ENCODE results near the gene VWA3B. TPM values are rescaled to one million over a fixed set of nuclear protein-coding genes. Genes with fewer than 3 reads are reported as not detected.
"Not testable (repeated sequence)": the region's sequence is repeated elsewhere in the genome, so short reads cannot be mapped to it uniquely, and the experiment has no call there.

Gene VWA3B
- total and polyA plus RNA-seq, 2 experiments from 2014 or later: 0.80 TPM; not detected in 1

DNA sequence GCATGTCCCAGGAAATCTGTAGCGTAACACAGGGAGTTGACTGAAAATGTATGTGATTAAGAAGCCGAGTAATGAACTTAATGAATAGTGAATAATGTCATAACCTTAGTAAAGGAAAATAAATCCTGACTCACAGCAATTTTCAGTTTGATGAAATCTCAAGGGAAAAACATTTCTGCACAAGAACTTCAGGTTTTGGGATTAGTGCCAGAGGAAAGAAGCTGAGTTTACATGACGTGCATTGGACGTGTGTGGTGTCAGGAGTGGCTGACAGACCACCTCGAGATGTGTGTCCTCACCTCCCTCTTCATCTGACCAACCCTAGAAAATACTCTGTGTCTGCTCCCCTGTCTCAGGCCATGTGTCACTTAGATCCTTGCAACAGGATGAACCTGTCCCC lies 39.1 kb downstream of the VWA3B start:
- no peaks in the 10 kb centered on the region for H3K27me3 ChIP-seq
- no peaks in the 10 kb centered on the region for H3K36me3 ChIP-seq (replicated peaks; ENCODE audit: insufficient read depth, low read depth)
- no peak overlapping the region for H3K4me2 ChIP-seq
- H3K9me3 ChIP-seq (ENCODE audit: low read depth): no peaks in the 10 kb centered on the region
- H3K79me2 ChIP-seq: no peaks in the 10 kb centered on the region
- WGBS (ENCODE audit: low lambda C conversion rate, missing lambda C conversion rate): 80% methylated on average over 5 of the region's 5 CpGs
- H3K4me3 ChIP-seq: no peak overlapping the region
- no peak for DNase-seq (ENCODE audit: low spot score)
- no peak overlapping the region for H3K27ac ChIP-seq
- H2AFZ ChIP-seq: no peak overlapping the region
- no peak for TF ChIP-seq EZH2 (IDR thresholded peaks at IDR 0.05; ENCODE audit: borderline replicate concordance)
- no peak for TF ChIP-seq EZH2phosphoT487 (IDR thresholded peaks at IDR 0.05; ENCODE audit: low read depth, severe bottlenecking, unreplicated experiment)
- TF ChIP-seq, protein P1, sequence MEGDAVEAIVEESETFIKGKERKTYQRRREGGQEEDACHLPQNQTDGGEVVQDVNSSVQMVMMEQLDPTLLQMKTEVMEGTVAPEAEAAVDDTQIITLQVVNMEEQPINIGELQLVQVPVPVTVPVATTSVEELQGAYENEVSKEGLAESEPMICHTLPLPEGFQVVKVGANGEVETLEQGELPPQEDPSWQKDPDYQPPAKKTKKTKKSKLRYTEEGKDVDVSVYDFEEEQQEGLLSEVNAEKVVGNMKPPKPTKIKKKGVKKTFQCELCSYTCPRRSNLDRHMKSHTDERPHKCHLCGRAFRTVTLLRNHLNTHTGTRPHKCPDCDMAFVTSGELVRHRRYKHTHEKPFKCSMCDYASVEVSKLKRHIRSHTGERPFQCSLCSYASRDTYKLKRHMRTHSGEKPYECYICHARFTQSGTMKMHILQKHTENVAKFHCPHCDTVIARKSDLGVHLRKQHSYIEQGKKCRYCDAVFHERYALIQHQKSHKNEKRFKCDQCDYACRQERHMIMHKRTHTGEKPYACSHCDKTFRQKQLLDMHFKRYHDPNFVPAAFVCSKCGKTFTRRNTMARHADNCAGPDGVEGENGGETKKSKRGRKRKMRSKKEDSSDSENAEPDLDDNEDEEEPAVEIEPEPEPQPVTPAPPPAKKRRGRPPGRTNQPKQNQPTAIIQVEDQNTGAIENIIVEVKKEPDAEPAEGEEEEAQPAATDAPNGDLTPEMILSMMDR (IDR thresholded peaks at IDR 0.05; ENCODE audit: poor library complexity): no peak
- no peaks in the 10 kb centered on the region for H3K4me1 ChIP-seq (ENCODE audit: insufficient read depth)
- H3K9me2 ChIP-seq (replicated peaks; ENCODE audit: insufficient read depth): no peaks in the 10 kb centered on the region
- no peaks in the 10 kb centered on the region for H4K20me1 ChIP-seq (ENCODE audit: insufficient read depth, poor library complexity, severe bottlenecking)

DNA sequence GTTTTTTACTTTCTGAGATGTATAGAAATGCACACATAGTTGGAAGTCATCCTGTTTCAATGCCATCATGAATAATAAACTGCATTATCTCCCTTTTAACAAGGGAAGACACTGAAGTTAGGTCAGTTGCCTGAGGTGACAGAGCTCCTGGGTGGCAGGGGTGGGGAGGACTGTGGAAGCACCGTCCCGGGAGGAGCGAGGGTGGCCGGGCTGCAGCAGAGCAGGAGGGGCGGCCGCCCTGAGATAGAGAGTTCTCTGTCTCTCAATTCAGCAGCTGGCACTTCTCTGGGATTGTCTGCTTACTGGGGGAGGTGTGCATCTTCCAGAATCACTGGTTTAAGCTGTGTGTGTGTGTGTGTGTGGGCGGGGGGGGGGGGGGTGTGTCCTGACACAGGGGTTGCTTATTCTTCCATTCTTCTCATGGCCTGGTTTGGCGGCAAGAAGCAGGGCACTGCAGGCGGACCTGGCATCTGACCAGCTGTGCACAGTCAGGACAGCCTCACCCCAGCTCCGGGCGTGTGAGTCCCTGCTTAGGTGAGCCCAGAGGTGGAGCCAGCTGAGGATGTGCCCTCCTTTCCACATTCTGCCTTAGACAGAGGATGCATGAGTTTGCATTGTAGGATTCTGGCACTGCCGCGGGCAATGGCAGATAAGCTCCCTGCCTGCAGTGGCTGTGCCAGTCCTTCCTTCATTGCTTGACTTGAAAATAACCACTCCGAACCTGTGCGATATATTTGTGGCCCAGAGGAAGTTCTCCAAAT lies 40.4 kb downstream of the VWA3B start:
- Histone ChIP-seq H3K9me3 (ENCODE audit: low read depth) (no peaks in the 10 kb centered on the region), H2AFZ (no peak overlapping the region), H3K79me2 (no peaks in the 10 kb centered on the region), H3K9me2 (replicated peaks; ENCODE audit: insufficient read depth) (no peaks in the 10 kb centered on the region), H4K20me1 (ENCODE audit: insufficient read depth, poor library complexity, severe bottlenecking) (no peaks in the 10 kb centered on the region), H3K36me3 (replicated peaks; ENCODE audit: insufficient read depth, low read depth) (no peaks in the 10 kb centered on the region), H3K27me3 (no peaks in the 10 kb centered on the region), H3K4me2 (no peak overlapping the region), H3K4me1 (ENCODE audit: insufficient read depth) (no peaks in the 10 kb centered on the region), H3K4me3 (no peak overlapping the region), H3K27ac (no peak overlapping the region)
- DNase-seq (ENCODE audit: low spot score): no peak
- no peak for TF ChIP-seq EZH2phosphoT487 (IDR thresholded peaks at IDR 0.05; ENCODE audit: low read depth, severe bottlenecking, unreplicated experiment)
- no peak for TF ChIP-seq EZH2 (IDR thresholded peaks at IDR 0.05; ENCODE audit: borderline replicate concordance)
- TF ChIP-seq, protein P1 (IDR thresholded peaks at IDR 0.05; ENCODE audit: poor library complexity): no peak
- WGBS (ENCODE audit: low lambda C conversion rate, missing lambda C conversion rate): 88% methylated on average over 15 of the region's 15 CpGs

DNA sequence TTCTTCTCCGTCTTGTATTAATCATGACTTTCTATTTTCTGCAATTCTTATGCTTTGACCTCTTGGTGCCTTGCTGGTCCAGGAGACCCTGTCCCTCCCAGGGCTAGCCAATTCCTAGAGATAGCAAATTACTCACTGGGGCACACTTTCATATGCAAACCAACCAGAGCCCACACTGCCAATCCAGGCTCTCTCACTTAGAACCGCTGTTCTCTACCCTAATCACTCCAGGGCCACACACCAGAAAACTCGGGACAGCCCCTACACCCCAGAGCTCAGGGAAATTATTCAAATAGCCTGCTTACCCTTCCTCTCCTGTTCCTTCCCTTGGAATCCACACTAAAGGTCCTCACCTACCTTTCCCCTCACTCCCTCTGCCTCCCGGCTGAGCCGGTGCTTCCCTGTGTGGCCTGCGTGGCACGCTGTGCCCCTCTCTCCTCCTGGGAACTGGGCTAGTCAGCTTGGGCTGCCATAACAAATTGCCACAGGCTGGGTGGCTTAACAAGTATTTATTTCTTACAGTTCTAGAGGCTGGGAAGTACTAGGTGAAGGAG lies 41.7 kb downstream of the VWA3B start:
- H3K4me2 ChIP-seq: no peak overlapping the region
- WGBS (ENCODE audit: low lambda C conversion rate, missing lambda C conversion rate): 84% methylated on average over 7 of the region's 7 CpGs
- no peak for DNase-seq (ENCODE audit: low spot score)
- H3K27ac ChIP-seq: no peak overlapping the region
- H4K20me1 ChIP-seq (ENCODE audit: insufficient read depth, poor library complexity, severe bottlenecking): no peaks in the 10 kb centered on the region
- H3K36me3 ChIP-seq (replicated peaks; ENCODE audit: insufficient read depth, low read depth): no peaks in the 10 kb centered on the region
- H3K4me3 ChIP-seq: no peak overlapping the region
- TF ChIP-seq EZH2 (IDR thresholded peaks at IDR 0.05; ENCODE audit: borderline replicate concordance) (no peak), EZH2phosphoT487 (IDR thresholded peaks at IDR 0.05; ENCODE audit: low read depth, severe bottlenecking, unreplicated experiment) (no peak)
- TF ChIP-seq, protein P1 (IDR thresholded peaks at IDR 0.05; ENCODE audit: poor library complexity): no peak
- H3K9me2 ChIP-seq (replicated peaks; ENCODE audit: insufficient read depth): no peaks in the 10 kb centered on the region
- no peaks in the 10 kb centered on the region for H3K27me3 ChIP-seq
- no peak overlapping the region for H2AFZ ChIP-seq
- no peaks in the 10 kb centered on the region for H3K4me1 ChIP-seq (ENCODE audit: insufficient read depth)
- no peaks in the 10 kb centered on the region for H3K79me2 ChIP-seq
- H3K9me3 ChIP-seq (ENCODE audit: low read depth): no peaks in the 10 kb centered on the region

DNA sequence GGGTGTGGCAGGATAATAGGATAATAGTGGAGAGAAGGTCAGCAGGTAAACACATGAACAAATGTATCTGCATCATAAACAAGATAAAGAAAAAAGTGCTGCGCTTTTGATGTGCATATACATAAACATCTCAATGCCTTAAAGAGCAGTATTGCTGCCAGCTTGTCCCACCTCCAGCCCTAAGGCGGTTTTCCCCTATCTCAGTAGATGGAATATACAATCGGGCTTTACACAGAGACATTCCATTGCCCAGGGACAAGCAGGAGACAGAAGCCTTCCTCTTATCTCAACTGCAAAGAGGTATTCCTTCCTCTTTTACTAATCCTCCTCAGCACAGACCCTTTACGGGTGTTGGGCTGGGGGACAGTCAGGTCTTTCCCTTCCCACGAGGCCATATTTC lies 43.1 kb downstream of the VWA3B start:
- H4K20me1 ChIP-seq (ENCODE audit: insufficient read depth, poor library complexity, severe bottlenecking); H3K36me3 ChIP-seq (replicated peaks; ENCODE audit: insufficient read depth, low read depth); H3K27ac ChIP-seq; H3K9me3 ChIP-seq (ENCODE audit: low read depth); H3K27me3 ChIP-seq; H3K79me2 ChIP-seq; DNase-seq (ENCODE audit: low spot score); H3K4me3 ChIP-seq; H2AFZ ChIP-seq; H3K4me1 ChIP-seq (ENCODE audit: insufficient read depth); H3K9me2 ChIP-seq (replicated peaks; ENCODE audit: insufficient read depth): not testable (repeated sequence)
- H3K4me2 ChIP-seq: peak overlapping the region; percentile 49
- WGBS (ENCODE audit: low lambda C conversion rate, missing lambda C conversion rate): 10% methylated on average over 5 of the region's 5 CpGs
